Measurements from ENCODE around the gene PPP1R1B. TPM values are rescaled to one million over a fixed set of nuclear protein-coding genes. Genes with fewer than 3 reads are reported as not detected.
A peak's percentile ranks its signal among the peaks of the same experiment; 100 is the strongest.

PPP1R1B gene
- total and polyA plus RNA-seq, 2 of the 4 experiments (the other 2 are of a cell fraction), result not detected

DNA sequence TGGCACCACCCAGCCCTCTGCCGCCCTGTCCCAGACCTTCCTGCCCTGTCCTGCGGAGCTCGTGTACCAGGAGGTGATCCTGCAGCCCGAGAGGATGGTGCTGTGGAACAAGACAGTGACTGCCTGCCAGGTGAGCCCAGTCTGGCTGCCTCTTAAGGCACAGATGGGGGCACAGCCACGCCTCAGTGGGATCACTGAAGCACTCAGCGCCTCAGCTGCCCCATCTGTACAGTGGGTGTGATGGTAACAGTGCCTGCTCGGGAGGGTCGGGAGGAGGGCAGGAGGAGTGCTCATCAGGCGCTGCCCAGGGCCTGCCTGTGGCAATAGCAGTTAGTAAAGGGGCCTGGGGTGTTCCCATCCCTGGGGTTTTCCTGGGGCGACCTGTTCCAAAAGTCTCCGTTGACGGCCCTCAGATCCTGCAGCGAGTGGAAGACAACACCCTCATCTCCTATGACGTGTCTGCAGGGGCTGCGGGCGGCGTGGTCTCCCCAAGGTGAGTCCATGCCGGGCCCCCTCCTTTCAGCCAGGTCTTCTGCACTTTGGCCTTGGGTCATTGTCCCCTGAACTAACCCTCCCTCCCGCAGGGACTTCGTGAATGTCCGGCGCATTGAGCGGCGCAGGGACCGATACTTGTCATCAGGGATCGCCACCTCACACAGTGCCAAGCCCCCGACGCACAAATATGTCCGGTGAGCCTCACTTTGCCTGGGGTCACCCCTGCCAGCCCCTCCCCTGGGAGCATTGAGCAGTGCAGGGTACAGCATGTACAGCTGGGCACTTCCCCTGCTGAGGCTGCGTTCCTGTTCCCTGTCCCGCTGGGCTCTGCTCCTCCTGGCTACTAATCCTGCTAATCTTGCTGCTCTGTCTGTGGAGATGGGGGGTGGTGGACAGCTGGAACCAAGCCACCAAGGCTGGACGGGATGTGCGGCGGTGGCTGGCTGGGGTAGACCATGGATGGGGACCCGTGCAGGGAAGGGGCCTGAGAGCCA lies 33.9 kb downstream of the PPP1R1B start:
- TF ChIP-seq MAFK (IDR thresholded peaks at IDR 0.05; ENCODE audit: low read depth, low read length) (no peak), CTCF (conservative IDR thresholded peaks at IDR 0.05; ENCODE audit: low read depth, low read length) (no peak), SMC3 (IDR thresholded peaks at IDR 0.05; ENCODE audit: low read depth, low read length) (no peak), RAD21 (IDR thresholded peaks at IDR 0.05; ENCODE audit: low read length) (no peak), CEBPB (IDR thresholded peaks at IDR 0.05; ENCODE audit: low read depth, low read length) (no peak)

More for the DNA sequence above, 33.9 kb downstream of the PPP1R1B start:
- Histone ChIP-seq H3K23ac (ENCODE audit: low read depth, low read length) (no peak overlapping the region), H2BK120ac (ENCODE audit: low read depth, low read length) (no peak overlapping the region), H3K36me3 (ENCODE audit: control insufficient read depth, insufficient read depth, low read length) (peaks cover 40% of the 10 kb centered on the region), H3K56ac (ENCODE audit: extremely low read depth, insufficient read depth, low read length) (no peak overlapping the region), H3K9me3 (ENCODE audit: control insufficient read depth, insufficient read depth, low read length) (no peaks in the 10 kb centered on the region), H3K18ac (ENCODE audit: low read depth, low read length) (no peak overlapping the region), H2AFZ (replicated peaks; ENCODE audit: low read length, poor library complexity) (no peak overlapping the region), H3K4ac (ENCODE audit: low read depth, low read length) (no peak overlapping the region), H3K14ac (replicated peaks; ENCODE audit: low read depth, low read length) (no peak overlapping the region), H3K79me1 (ENCODE audit: low read depth in 1 of 2, low read length in 2 of 2) (peaks cover 0 to 4% of the 10 kb centered on the region in 2 experiments; a peak in 1 of 4 replicates), H3K9ac (ENCODE audit: low read depth, low read length) (no peak overlapping the region), H3K4me1 (ENCODE audit: control insufficient read depth, insufficient read depth, low read length) (peaks cover 4% of the 10 kb centered on the region; the same call in 1 of the 2 replicates), H4K5ac (ENCODE audit: low read depth, low read length) (no peak overlapping the region), H2AK5ac (ENCODE audit: low read depth, low read length) (no peak overlapping the region), H3K4me3 (ENCODE audit: insufficient read depth, low read depth, low read length) (no peak overlapping the region), H3K27ac (ENCODE audit: insufficient read depth, low read length) (no peak overlapping the region), H2BK20ac (ENCODE audit: low read depth, low read length) (no peak overlapping the region), H2BK15ac (ENCODE audit: low read depth, low read length) (no peak overlapping the region), H4K20me1 (ENCODE audit: insufficient read depth, low read length) (no peaks in the 10 kb centered on the region; the same call in none of the 2 replicates), H4K91ac (ENCODE audit: insufficient read depth, low read depth, low read length) (no peak overlapping the region), H2AK9ac (replicated peaks; ENCODE audit: low read depth, low read length, poor library complexity) (peak overlapping the region; percentile 55), H3K27me3 (ENCODE audit: control insufficient read depth, insufficient read depth, low read length) (no peaks in the 10 kb centered on the region), H4K8ac (ENCODE audit: low read depth in 2 of 2, low read length in 2 of 2) (no peak overlapping the region), H3K4me2 (ENCODE audit: low read depth, low read length) (no peak overlapping the region), H2BK5ac (ENCODE audit: low read depth, low read length, poor library complexity, severe bottlenecking) (no peak overlapping the region), H3K9me1 (ENCODE audit: insufficient read depth, low read length) (no peaks in the 10 kb centered on the region)
- no TSS peak for BruUV-seq (replicated peaks)
- intact Hi-C loops (cut with micrococcal nuclease), result no loop called here
- dilution Hi-C loops (cut with HindIII; ENCODE audit: low sequenced_read_pairs, unreplicated experiment), result no loop called here
- ChIA-PET CTCF (no interaction called here), POLR2A (ENCODE audit: unreplicated experiment) (no interaction called here)
- in situ Hi-C loops (cut with MboI; ENCODE audit: low sequenced_read_pairs), result no loop called here
- WGBS, 2 experiments (ENCODE audit: extremely low coverage in 2 of 2, insufficient read length in 1 of 2), result 89% methylated on average over 17 of the region's 35 CpGs; no CpG with 5 or more reads in 1 of the 2 experiments
- no peak for ATAC-seq (ENCODE audit: low read depth)
- no peak for DNase-seq
